GM12892 (cell line): ENCODE results near the gene FOXL1.

Experiments used
- DNase-seq: peaks from one replicate; pipeline ENCODE4 v3.0.0; 2011; ENCODE audit not compliant: insufficient read length
- FAIRE-seq: peaks from 2 replicates; lab custom pipeline; 2011; peaks lifted over from hg19 to GRCh38; lab: Jason Lieb, UNC
- POLR2A ChIP-seq: IDR thresholded peaks from 2 replicates; pipeline ENCODE4 v1.6.1; 2011; ENCODE audit warnings: low read depth, low read length, control low read depth
- POLR2AphosphoS5 ChIP-seq: IDR thresholded peaks from 2 replicates; pipeline ENCODE4 v1.6.1; 2011; ENCODE audit warnings: low read depth, low read length, control low read depth
- TAF1 ChIP-seq: IDR thresholded peaks from 2 replicates; pipeline ENCODE4 v1.6.1; 2011; ENCODE audit warnings: low read depth, mild to moderate bottlenecking, control low read depth, low read length, borderline replicate concordance

FOXL1 gene

DNA sequence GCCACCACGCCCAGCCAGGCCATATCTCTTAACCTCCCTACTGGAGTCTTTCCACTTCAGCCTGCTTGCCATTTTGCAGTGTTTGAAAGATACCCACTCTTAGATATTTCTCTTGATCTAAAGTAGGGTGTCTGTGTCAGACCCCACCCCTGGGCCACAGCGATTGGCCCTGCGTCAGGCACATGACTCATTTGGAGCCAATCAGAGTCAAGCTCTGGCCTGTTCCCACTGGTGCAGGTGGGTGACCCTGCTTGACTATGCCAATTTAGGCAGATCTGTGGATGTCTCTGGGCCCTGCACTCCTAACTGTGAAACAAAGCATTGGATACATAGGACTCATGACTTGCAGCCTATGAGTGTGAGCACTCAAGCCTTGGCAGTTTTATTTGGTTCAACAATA lies 27.6 kb downstream of the FOXL1 start:
- no peak for DNase-seq
- TF ChIP-seq POLR2AphosphoS5 = no peak
- TF ChIP-seq POLR2A = no peak
- no peak for TF ChIP-seq TAF1
- no peak for FAIRE-seq

DNA sequence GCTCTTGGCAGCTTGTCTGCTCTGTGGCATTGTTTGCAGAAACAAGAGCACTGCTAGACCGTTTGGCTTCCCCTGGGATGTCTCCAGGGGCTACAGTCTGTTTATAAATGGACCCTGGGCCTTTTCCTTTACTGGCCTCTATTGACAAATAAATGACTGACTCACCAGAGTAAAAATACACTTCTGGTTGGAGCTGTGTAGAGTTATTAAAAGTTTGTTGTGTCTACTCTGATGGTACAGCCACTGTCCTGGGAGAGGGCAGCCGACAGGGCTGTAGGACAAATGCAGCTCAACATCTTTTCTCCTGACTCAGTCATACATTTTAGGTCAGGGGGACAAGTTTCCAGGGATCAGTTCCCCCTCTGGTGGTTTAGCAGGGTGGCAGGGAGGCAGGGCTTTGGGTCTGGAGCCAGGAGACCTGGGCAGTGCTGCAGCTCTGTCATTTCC lies 30.0 kb downstream of the FOXL1 start:
- FAIRE-seq = no peak

DNA sequence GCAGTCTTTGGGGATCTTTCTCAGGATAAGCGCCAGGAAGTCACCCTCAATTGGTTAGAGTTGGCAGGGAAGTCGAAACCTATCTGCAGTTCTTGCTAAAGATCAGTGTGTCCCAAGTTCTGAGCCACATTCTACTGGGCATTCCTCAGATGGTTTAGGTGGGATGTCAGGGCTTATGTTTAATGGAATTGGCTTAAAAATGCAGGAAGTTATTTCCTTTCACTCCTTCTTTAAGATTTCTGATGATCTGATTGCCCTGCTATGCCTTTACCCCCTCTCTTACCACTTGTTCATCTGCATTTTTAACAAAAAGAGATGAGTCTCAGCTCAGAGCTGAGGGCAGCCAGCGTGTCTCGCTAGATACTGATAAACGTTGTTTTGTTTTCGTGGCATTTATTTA lies 30.8 kb downstream of the FOXL1 start:
- FAIRE-seq (no peak), DNase-seq (no peak)
- TF ChIP-seq TAF1 (no peak), POLR2AphosphoS5 (no peak), POLR2A (no peak)

More for the DNA sequence above, 30.0 kb downstream of the FOXL1 start:
- no peak for DNase-seq
- TF ChIP-seq POLR2A (no peak), TAF1 (no peak), POLR2AphosphoS5 (no peak)

DNA sequence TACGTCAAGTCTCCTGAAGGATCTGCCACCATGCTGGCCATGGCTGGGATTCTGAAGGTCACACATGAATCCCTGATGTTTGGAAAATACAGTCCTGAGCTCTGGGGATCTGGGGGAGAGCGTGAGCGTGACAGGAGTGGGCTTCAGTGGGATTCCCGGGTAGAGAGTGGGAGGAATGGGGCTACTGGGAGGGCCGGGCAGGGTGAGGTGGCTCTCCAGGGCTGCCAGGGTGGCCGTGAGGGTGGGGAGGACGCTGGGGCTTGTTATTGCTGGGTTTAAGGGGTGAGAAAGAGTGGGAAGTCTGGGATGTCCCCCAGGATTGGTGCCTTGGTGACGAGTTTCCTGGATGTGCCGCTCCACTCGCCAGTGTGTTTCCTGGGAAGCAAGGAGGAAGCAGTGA lies 31.3 kb downstream of the FOXL1 start:
- TF ChIP-seq POLR2AphosphoS5 = no peak
- DNase-seq = no peak
- FAIRE-seq = no peak

DNA sequence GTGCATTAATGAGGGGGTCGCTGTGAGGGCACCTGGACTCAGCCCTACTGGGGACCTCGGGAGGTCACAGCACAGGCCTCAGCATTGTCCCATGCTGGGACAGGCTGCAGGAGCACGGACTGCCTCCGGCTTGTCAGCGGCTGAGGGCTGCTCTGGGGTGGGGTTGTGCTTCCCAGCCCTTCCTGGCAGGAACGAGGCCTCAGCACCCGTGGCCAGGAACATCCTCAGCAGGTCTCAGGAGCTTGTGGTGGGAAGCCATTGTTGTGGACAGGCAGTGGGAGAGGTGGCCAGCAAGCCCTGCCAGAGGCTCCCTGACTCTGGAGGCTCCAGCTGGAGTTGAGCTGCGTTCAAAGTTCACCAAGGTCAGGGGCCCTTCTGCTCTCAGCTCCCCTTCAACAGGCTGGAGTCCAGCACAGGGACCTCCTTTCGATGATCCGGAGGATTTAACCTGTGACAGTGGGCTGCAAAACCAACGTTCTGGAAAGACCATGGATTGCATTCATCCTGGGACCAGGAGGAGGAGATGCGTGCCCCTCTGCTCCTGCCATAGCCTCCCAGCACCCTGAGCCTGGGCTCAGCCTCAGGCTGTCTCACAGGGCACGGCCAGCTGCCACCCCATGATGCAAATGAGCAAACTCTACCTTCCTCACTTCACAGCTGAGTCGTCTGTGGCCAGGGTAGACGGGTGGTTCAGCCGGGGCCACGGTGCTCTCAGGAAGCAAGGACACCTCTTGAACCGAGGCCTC lies 32.6 kb downstream of the FOXL1 start:
- TF ChIP-seq POLR2AphosphoS5 = no peak
- TF ChIP-seq TAF1 = no peak
- no peak for TF ChIP-seq POLR2A
- FAIRE-seq = no peak
- no peak for DNase-seq

DNA sequence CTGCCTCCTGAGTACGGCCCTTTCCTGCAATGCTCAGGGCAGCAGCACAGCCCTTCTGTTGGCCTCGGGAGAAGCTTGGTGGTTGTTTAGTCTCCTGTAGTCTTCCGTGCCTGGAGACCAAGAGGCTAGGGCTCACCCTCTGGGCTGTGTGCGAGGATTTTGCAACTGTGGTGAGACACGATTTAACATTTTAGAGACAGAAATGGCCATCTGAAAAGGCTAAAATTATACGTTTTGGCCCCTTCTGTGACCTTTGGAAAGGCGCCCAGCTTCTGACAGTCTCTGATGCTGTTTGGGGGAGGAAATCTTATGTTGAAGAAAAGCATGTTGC lies 33.1 kb downstream of the FOXL1 start:
- no peak for DNase-seq
- no peak for TF ChIP-seq POLR2AphosphoS5
- no peak for TF ChIP-seq POLR2A
- TF ChIP-seq TAF1 = no peak
- no peak for FAIRE-seq

DNA sequence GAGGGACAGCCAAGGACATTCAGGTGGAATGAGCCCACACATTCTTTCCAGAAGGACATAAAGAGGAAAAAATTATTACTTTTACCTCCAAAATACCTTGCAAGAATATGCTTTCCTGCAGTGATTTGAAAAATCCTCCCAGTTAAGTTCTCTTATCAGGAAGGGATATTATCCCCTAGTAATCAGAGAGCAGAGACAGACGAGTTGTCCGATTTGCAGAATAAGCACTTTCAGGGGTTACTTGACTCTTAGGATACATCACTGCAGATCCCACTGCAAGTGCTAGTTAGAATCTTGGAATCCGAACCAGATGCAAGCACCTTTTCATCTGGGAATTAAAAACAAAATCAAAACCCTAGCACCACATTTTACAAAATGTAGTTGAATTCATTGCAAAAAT lies 33.6 kb downstream of the FOXL1 start:
- TF ChIP-seq TAF1 (no peak), POLR2A (no peak), POLR2AphosphoS5 (no peak)
- FAIRE-seq (no peak), DNase-seq (no peak)

DNA sequence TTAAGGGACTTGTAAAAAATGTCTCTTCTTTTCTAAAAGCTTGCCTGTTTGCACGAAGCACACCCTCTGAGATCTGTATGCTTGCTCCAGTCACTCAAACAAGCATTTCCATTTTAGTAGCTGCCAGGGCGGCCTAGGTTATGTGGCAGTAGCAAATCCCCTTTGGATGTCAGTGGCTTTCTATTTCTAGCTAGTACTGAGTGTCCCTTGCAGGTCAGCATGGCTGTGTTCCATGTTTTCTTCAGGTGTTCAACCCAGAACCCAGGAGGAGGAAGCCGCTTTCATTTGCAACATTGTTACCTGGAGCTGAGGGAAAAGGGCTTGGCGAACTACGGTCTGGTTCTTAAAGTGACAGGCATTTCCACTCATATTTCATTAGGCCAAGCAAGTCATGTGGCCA lies 36.4 kb downstream of the FOXL1 start:
- FAIRE-seq (no peak), DNase-seq (no peak)

DNA sequence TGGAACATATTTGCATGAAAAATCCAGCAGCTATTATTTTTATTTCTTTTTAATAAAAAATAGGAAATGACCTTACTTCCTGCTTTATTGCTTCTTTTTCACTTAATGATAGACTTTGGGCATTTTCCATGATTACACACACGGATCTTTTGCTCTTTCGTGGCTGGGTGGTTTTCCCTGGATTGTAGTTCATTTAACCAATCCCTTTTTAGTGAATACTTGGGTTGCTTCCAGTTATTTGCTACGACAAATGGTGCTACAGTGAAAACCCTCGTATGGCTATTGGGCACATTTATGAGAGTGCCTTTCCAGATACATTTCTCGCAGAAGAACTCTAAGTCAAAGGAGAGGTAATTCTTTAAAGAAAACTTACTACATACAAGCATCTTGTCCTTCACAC lies 38.6 kb downstream of the FOXL1 start:
- no peak for TF ChIP-seq POLR2A
- TF ChIP-seq POLR2AphosphoS5 = no peak
- TF ChIP-seq TAF1 = no peak
- DNase-seq (no peak), FAIRE-seq (no peak)

More for the DNA sequence above, 36.4 kb downstream of the FOXL1 start:
- TF ChIP-seq POLR2A = no peak

DNA sequence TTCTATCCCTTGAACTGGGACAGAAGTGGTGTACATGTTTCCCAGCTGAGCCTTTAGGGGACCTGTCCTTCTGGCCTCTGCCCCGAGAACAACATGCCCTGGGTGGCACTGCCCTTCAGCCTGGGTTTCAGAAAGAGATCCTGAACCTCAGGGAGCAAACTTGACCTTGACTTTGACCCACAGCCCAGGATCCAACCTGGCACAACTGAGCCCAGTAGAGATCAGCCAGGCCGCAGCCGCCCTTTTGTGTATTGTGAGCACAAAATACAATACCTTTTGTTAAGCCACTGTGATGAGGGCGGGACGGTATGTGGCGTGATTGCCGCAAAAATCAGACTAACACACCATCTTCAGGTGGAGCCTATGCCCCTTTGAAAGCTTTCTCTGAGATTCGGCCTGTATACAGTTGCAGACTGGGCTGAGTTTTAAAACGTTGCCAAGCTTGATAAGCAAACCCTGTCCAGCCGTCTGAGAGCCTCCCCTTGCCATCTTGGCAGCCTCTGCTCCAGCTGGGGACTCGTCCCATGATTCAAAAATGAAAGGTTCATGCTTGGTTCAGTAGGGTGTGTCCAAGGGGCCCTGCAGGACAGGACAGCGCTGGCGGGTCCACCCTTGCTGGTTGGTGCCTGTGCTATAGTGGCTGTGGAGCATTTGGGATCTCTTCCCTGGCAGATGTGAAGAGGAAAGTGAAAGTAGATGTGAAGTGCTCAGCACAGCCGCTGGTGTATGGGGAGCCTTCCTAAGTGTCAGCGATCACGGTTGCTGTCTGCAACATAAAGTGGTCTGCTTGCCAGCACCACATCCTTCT lies 40.3 kb downstream of the FOXL1 start:
- no peak for DNase-seq

DNA sequence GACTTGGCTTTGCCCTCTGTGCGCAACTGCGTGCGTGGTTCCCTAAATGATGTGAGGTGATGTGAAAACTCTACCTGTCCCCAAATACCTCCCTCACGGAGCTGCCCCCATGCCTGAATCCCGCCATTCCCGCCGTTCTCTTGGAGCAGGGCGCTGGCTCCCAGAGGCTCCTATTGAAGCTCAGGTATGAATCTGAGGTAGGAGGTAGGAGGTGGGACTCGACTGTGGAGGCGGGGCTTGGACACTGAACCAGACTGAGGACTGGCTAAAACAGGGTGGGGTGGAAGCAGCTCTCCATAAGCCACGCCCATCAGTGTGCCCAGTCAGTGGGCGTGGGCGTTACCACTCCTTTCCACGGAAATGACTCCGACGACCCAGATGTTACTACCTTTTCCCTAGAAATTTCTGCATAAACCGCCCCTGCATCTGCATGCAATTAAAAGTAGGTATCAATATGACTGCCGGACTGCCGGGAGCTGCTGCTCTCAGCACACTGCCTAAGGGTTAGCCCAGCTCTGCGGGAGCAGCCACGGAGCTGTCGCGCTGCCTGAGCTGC lies 41.0 kb downstream of the FOXL1 start:
- TF ChIP-seq POLR2A = no peak
- TF ChIP-seq TAF1 = no peak
- DNase-seq = no peak
- no peak for FAIRE-seq

More for the DNA sequence above, 40.3 kb downstream of the FOXL1 start:
- no peak for FAIRE-seq
- no peak for TF ChIP-seq POLR2A
- TF ChIP-seq POLR2AphosphoS5 = no peak
- no peak for TF ChIP-seq TAF1

DNA sequence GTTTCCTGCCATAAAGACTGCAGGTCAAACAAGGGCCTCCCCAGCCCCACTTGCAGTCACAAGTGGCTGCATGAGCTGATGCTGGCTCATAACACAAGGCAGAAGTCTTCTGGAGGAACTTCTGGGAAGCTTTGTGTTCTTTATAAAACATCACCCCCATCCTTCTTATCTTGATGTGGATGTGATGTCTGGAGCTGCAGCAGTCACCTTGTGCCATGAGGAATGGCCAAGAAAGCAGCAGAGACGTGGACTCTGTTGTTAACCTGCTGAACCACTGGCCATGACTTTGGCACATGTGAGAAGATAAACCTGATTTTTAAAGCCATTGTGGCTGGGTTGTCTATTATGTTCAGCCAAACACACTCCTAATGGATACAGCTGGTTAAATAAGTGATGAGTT lies 41.8 kb downstream of the FOXL1 start:
- TF ChIP-seq POLR2AphosphoS5 = no peak
- no peak for TF ChIP-seq TAF1
- no peak for TF ChIP-seq POLR2A
- FAIRE-seq = no peak
- no peak for DNase-seq
